Hindlimb muscle (tissue), 1 donor: Measurements from ENCODE around the gene TSPAN15. TPM values are rescaled to one million over a fixed set of nuclear protein-coding genes. Genes with fewer than 3 reads are reported as not detected.

Experiments used
- polyA plus RNA-seq: library from polyadenylated mRNA; unstranded; fragments of 120-200 nt; gene quantifications from one replicate; pipeline ENCODE4 v1.2.1, GENCODE V29; 2013; ENCODE audit not compliant: insufficient read length

The TSPAN15 gene
- polyA plus RNA-seq, 1 donor = 93.8 TPM

Other genes starting within 250 kb of the TSPAN15 start
- gene HKDC1, start 231.1 kb upstream of the TSPAN15 start, polyA plus RNA-seq = not detected
- 35.4 TPM for gene HK1, start 173.0 kb upstream of the TSPAN15 start, polyA plus RNA-seq
- 0.77 TPM for gene TACR2, start 34.5 kb upstream of the TSPAN15 start, polyA plus RNA-seq
- gene NEUROG3, start 122.0 kb downstream of the TSPAN15 start, polyA plus RNA-seq = not detected
- 0.27 TPM for gene FAM241B, start 178.8 kb downstream of the TSPAN15 start, polyA plus RNA-seq